Bronchial epithelial cell (primary cell): ENCODE data around the gene KLK1. TPM values are rescaled to one million over a fixed set of nuclear protein-coding genes. Genes with fewer than 3 reads are reported as not detected.
"Not testable (repeated sequence)": the region's sequence is repeated elsewhere in the genome, so short reads cannot be mapped to it uniquely, and the experiment has no call there.

ENCODE experiments used
- DNase-seq: peaks from one replicate; pipeline ENCODE4 v3.0.0-alpha.2; 2010; ENCODE audit warnings: low read depth
- FAIRE-seq: peaks from 2 replicates; lab custom pipeline; 2011; peaks lifted over from hg19 to GRCh38; lab: Jason Lieb, UNC
- H3K27me3 ChIP-seq: 2 replicates; pipeline ENCODE4 v1.5.1; 2011; ENCODE audit warnings: low read length; ENCODE audit not compliant: control insufficient read depth, insufficient read depth
- H3K36me3 ChIP-seq: 2 replicates; pipeline ENCODE4 v1.5.1; 2011; ENCODE audit warnings: low read length; ENCODE audit not compliant: control insufficient read depth, insufficient read depth
- H3K4me3 ChIP-seq: 2 replicates; pipeline ENCODE4 v1.5.1; 2011; ENCODE audit warnings: mild to moderate bottlenecking, low read depth, low read length, control low read depth
- CTCF ChIP-seq: IDR thresholded peaks from 2 replicates; pipeline ENCODE4 v1.5.1; 2011; ENCODE audit warnings: mild to moderate bottlenecking, moderate library complexity, low read length, control low read depth, inconsistent platforms; ENCODE audit not compliant: insufficient read depth, severe bottlenecking
- total RNA-seq: library from RNA; depleted of rRNA; stranded (reverse); fragments of >200 nt; gene quantifications from 2 replicates; pipeline ENCODE4 v1.2.1, GENCODE V29; 2014

KLK1 gene
- total RNA-seq, 1 donor from 2014 or later: not detected

GRCh38 chr19:50791594-50792271 lies 31.9 kb downstream of the KLK1 start:
- no peaks in the 10 kb centered on the region for H3K27me3 ChIP-seq
- FAIRE-seq (no peak), DNase-seq (no peak)
- H3K4me3 ChIP-seq: no peak overlapping the region
- no peak for TF ChIP-seq CTCF
- H3K36me3 ChIP-seq: no peaks in the 10 kb centered on the region

- no peaks in the 10 kb centered on the region for H3K36me3 ChIP-seq
- H3K4me3 ChIP-seq: no peak overlapping the region
- no peaks in the 10 kb centered on the region for H3K27me3 ChIP-seq
- no peak for FAIRE-seq
- no peak for DNase-seq
- no peak for TF ChIP-seq CTCF
These were observed 32.6 kb downstream of the KLK1 start for GRCh38 chr19:50790922-50791467.

- Histone ChIP-seq H3K36me3 (no peaks in the 10 kb centered on the region), H3K27me3 (no peaks in the 10 kb centered on the region), H3K4me3 (no peak within 1 kb of the TSS)
- no peak for TF ChIP-seq CTCF
- FAIRE-seq (no peak), DNase-seq (no peak)
These were observed 33.2 kb downstream of the KLK1 start, which contains the start of gene ACP4 for GRCh38 chr19:50790396-50790795. TSS of gene ACP4 (plus strand) at chr19:50790415. CDS start at chr19:50790415, 0 bp downstream.

DNA sequence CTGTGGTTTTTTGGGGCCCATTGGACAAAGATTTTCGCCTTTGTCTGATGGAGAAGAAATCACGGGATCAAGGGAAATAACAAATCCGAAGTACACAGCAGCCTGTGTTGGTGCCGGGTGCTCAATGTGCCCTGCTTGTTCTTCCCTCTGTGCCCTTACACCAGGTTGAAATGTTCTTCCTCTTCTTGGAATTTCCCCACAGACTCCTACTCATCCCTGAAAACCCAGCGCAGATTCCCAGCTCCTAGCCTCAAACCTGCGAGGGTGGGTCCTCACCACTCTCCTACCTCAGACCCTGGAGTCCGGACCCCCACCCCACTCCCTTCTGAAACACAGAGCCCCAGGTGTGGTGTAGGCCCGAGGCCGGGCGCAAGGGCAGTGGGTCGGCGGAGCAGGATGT lies 38.3 kb downstream of the KLK1 start:
- no peak for TF ChIP-seq CTCF

DNA sequence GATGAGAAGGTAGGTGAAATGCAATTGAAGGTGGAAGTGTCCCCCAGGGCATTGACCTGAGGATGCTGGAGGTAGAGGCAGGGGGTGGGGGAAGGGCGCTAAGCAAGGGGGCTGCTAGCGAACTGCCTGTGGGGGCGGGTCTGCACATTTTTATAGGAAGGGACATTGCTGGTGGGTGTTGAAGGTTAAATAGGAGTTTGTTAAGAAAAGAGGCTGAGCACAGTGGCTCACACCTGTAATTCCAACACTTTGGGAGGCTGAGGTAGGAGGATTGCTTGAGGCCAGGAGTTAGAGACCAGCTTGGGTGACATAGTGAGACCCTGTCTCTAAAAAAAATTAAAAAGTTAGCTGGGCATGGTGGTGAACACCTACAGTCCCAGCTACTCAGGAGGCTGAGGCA lies 38.9 kb downstream of the KLK1 start:
- DNase-seq (no peak), FAIRE-seq (no peak)
- Histone ChIP-seq H3K27me3 (no peaks in the 10 kb centered on the region), H3K4me3 (no peak overlapping the region), H3K36me3 (no peaks in the 10 kb centered on the region)
- TF ChIP-seq CTCF: no peak

More for the DNA sequence above, 38.3 kb downstream of the KLK1 start:
- DNase-seq (no peak), FAIRE-seq (no peak)
- H3K4me3 ChIP-seq: no peak overlapping the region
- H3K27me3 ChIP-seq: no peaks in the 10 kb centered on the region
- H3K36me3 ChIP-seq: no peaks in the 10 kb centered on the region

- DNase-seq, H3K4me3 ChIP-seq, FAIRE-seq, H3K27me3 ChIP-seq, H3K36me3 ChIP-seq: not testable (repeated sequence)
These were observed 39.8 kb downstream of the KLK1 start for GRCh38 chr19:50783848-50784152.
